Activated CD8-positive, alpha-beta T cell treated with anti-CD3 and anti-CD28 coated beads for 36 hours (primary cell): ENCODE measurements around the gene LRRTM4. TPM values are rescaled to one million over a fixed set of nuclear protein-coding genes. Genes with fewer than 3 reads are reported as not detected.

Experiments used
- ATAC-seq: fragments of 200-7000 bp; cut with Tn5 transposase; one replicate; pipeline ENCODE4 v1.10.0; 2021; ENCODE audit warnings: mild to moderate bottlenecking, moderate library complexity
- CTCF ChIA-PET: fragments of 350-600 bp; sonication (Branson Sonifier 250); formaldehyde crosslinking; loops from one replicate; lab custom pipeline; 2021; ENCODE audit warnings: antibody characterized with exemption; lab: Charles Lee
- POLR2A ChIA-PET: fragments of 350-600 bp; sonication (Branson Sonifier 250); formaldehyde crosslinking; loops from one replicate; lab custom pipeline; 2021; ENCODE audit warnings: antibody characterized with exemption; lab: Charles Lee
- DNase-seq: peaks from one replicate; pipeline ENCODE4 v3.0.0-alpha.2; 2020
- H3K27ac Mint-ChIP-seq: one replicate; pipeline ENCODE4 v1.8.0; 2021; ENCODE audit warnings: mild to moderate bottlenecking, mixed read lengths
- H3K27me3 Mint-ChIP-seq: one replicate; pipeline ENCODE4 v1.8.0; 2021; ENCODE audit warnings: mixed read lengths
- H3K36me3 Mint-ChIP-seq: one replicate; pipeline ENCODE4 v1.8.0; 2021; ENCODE audit warnings: low read depth, mixed read lengths
- H3K4me1 Mint-ChIP-seq: one replicate; pipeline ENCODE4 v1.8.0; 2021; ENCODE audit warnings: low read depth, mixed read lengths
- H3K4me3 Mint-ChIP-seq: one replicate; pipeline ENCODE4 v1.8.0; 2021; ENCODE audit warnings: mild to moderate bottlenecking, moderate library complexity, mixed read lengths
- H3K9me3 Mint-ChIP-seq: one replicate; pipeline ENCODE4 v1.8.0; 2021; ENCODE audit warnings: mixed read lengths
- CTCF ChIP-seq: fragments of 200-600 bp; IDR thresholded peaks from one replicate; pipeline ENCODE4 v1.8.0; 2022; ENCODE audit warnings: antibody characterized with exemption, mild to moderate bottlenecking
- intact Hi-C: fragments of 100-400 bp; cut with micrococcal nuclease; formaldehyde crosslinking; loops from one replicate; pipeline ENCODE4 v1.10.0; 2022
- total RNA-seq, 2 experiments: library from RNA; stranded (reverse); gene quantifications; one replicate each; pipeline ENCODE4 v1.2.3, GENCODE V29; 2021

Gene LRRTM4
- total RNA-seq, 2 experiments from 2014 or later: not detected

DNA sequence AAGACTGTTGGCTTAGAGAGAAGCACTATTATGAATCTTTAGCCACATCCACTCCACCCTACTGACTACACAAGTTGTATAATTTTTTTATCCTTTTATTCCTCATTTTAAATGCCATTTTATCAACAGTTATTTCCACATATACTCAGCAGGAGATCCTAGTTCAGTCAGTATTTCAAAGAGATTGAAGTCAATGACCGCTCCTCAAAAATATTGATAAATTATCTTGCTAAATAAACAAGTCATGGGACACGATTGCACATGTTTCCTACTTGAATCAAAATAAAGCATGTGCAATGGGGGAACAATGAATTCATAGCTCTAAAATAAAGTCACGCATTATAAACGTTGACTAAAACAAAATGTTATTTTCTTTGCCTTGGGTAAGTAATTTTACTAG lies 496.5 kb downstream of the LRRTM4 start:
- Mint-ChIP-seq H3K4me3 (no peak overlapping the region), H3K27me3 (no peaks in the 10 kb centered on the region), H3K27ac (no peak overlapping the region), H3K4me1 (no peaks in the 10 kb centered on the region), H3K9me3 (peaks cover 16% of the 10 kb centered on the region), H3K36me3 (no peaks in the 10 kb centered on the region)
- DNase-seq: no peak
- ChIA-PET POLR2A (no interaction called here), CTCF (no interaction called here)
- intact Hi-C loops: no loop called here
- TF ChIP-seq CTCF: no peak
- no peak for ATAC-seq

- TF ChIP-seq CTCF: no peak
- intact Hi-C loops: no loop called here
- ATAC-seq (no peak), DNase-seq (no peak)
- peaks cover 12% of the 10 kb centered on the region for H3K9me3 Mint-ChIP-seq
- H3K36me3 Mint-ChIP-seq: no peaks in the 10 kb centered on the region
- H3K27me3 Mint-ChIP-seq: no peaks in the 10 kb centered on the region
- ChIA-PET CTCF (no interaction called here), POLR2A (no interaction called here)
- H3K4me1 Mint-ChIP-seq: no peaks in the 10 kb centered on the region
- no peak overlapping the region for H3K27ac Mint-ChIP-seq
- H3K4me3 Mint-ChIP-seq: no peak overlapping the region
Observed at GRCh38 chr2:77021161-77021560, 501.0 kb downstream of the LRRTM4 start.

GRCh38 chr2:77018219-77018618 lies 504.0 kb downstream of the LRRTM4 start:
- POLR2A ChIA-PET: no interaction called here
- Mint-ChIP-seq H3K27ac (no peak overlapping the region), H3K4me3 (no peak overlapping the region), H3K36me3 (no peaks in the 10 kb centered on the region), H3K9me3 (peaks cover 6% of the 10 kb centered on the region), H3K27me3 (no peaks in the 10 kb centered on the region), H3K4me1 (no peaks in the 10 kb centered on the region)
- DNase-seq: no peak
- TF ChIP-seq CTCF: no peak
- intact Hi-C loops: no loop called here
- no peak for ATAC-seq
- CTCF ChIA-PET: no interaction called here

DNA sequence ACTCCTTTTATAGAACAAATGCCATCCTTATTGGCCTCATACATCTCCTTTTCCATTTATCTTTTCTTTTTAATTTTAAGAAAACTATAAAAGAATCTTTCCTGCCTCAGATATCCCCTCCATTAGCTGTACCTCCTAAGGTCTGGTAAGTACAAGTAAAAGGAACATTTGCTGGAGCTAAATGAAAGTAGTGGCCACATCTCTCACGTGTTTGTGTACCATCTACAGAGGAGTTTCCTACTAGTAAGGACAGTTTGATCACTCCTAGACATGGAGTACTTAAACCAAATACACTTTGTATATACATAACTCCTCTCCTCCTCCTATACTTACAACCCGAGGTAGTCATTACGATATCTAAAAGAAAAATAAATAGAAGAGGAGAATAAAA lies 504.8 kb downstream of the LRRTM4 start:
- CTCF ChIA-PET: no interaction called here
- intact Hi-C loops: no loop called here
- no peaks in the 10 kb centered on the region for H3K36me3 Mint-ChIP-seq
- TF ChIP-seq CTCF: no peak
- DNase-seq (no peak), ATAC-seq (no peak)
- H3K9me3 Mint-ChIP-seq: peaks cover 7% of the 10 kb centered on the region
- no peaks in the 10 kb centered on the region for H3K4me1 Mint-ChIP-seq
- POLR2A ChIA-PET: no interaction called here
- no peak overlapping the region for H3K4me3 Mint-ChIP-seq
- H3K27ac Mint-ChIP-seq: no peak overlapping the region
- no peaks in the 10 kb centered on the region for H3K27me3 Mint-ChIP-seq

DNA sequence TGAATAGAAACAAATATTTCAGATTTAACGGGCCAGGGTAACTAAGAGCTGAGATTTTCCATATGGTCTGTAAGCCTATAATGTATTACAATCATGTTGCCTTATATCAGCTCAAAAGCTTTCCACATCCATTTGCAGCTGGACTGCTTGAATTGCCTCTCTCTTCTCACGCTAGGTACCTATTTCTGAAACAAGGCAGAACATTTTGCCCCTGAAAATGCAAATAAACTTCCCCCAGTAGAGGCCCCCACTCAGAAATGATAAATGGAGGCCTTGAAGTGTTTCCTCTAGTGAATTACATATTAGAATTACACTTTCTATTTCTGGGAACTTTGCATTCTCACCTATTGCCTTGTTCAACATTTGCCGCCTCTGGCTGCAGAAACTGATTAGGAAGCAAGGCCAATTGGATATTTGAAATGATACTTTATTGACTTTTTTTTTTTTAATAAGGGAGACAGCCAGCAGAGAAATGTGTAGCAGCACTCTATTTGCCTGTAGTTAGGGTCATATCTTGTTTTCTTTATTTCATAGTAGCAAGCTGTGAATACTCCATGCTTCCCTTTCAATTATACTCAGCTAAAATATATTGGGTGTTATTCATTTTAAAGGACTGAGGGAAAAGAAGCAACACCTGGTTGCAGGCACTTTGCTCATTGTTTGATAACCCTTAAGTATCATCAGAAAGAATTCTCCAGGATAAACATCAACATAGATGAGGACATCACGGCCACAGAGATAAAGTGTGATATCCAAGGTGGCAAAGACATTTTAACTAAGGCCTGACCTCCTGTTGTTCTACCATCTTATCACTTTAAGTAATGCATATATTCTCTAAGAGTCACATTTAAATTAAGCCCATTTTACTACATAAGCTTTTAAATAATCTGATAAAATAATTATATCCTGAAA lies 505.5 kb downstream of the LRRTM4 start:
- POLR2A ChIA-PET: no interaction called here

More for the DNA sequence above, 505.5 kb downstream of the LRRTM4 start:
- Mint-ChIP-seq H3K4me3 (no peak overlapping the region), H3K27ac (no peak overlapping the region), H3K9me3 (peaks cover 7% of the 10 kb centered on the region), H3K36me3 (no peaks in the 10 kb centered on the region), H3K27me3 (no peaks in the 10 kb centered on the region), H3K4me1 (no peaks in the 10 kb centered on the region)
- intact Hi-C loops: no loop called here
- CTCF ChIA-PET: no interaction called here
- no peak for TF ChIP-seq CTCF
- DNase-seq (no peak), ATAC-seq (no peak)
